GM18951 (cell line): Measurements from ENCODE around the gene PARP14.

ENCODE experiments used
- POLR2A ChIP-seq: IDR thresholded peaks from 4 replicates; pipeline ENCODE4 v1.6.1; 2011; ENCODE audit warnings: mild to moderate bottlenecking; ENCODE audit not compliant: insufficient read length, insufficient read depth; ENCODE audit errors: extremely low read depth
- in situ Hi-C: fragments of 300-500 bp; cut with MboI; formaldehyde crosslinking; loops from one replicate; pipeline ENCODE4 v1.12.0; 2022; ENCODE audit warnings: low sequenced_read_pairs, mixed read lengths, inconsistent platforms; ENCODE audit not compliant: unreplicated experiment

Gene PARP14

DNA sequence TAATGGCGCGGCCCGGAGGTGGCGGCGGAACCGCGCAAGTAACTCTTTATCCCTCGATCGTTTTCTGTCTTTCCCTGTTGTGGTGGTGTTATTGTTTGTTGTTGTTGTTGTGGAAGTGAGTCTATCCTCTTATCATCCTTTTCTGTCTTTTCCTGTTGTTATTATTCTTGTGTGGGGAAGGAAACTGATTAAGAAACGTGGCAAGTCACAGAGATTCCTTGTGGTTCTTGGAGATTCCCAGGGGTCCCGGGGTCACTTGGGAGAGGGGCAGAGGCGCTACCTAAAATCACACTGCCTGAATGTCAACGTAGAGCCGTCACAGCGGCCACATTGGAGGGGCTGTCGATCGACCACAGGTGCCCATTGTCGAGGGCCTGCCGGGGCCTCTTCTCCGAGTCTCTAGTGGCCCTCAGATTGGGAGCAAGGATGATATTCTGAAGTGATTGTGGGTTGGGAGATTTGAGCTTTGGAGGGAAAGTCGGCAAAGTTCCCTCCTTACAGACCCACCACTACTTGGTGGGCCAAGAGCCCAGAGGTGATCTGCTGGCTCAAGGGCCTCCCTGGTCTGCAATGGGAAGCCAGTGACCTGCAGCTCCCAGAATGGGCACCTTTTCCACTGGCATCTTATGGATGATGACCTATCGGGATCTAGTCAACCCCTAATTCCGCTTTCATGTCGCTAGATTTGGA lies 790 bp downstream of the PARP14 start:
- in situ Hi-C loops: loop anchor here (25.0 kb wide), 1 partner anchor 244 kb away; no protein-coding TSS in a partner anchor
- no peak for TF ChIP-seq POLR2A

DNA sequence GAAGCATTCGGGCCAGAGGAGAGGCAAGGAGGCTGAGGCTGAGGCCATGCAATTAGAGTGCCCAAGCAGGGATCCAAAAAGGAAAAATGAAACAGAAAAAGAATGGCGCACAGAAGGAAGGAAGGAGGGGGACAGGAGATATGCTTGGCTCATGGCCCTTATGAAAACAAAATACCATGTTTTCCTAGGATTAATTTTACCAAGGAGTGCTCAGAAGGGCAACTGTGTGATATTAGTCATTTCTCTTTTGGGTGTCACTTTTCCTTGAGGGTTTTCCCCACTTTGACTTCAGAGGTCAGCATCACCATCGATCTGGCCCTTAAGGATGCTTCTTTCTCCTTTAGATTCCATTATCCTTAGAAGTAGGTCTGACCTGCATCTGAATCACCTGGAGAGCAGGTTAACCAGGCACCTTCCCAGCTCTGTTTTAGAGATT lies 1.4 kb downstream of the PARP14 start:
- in situ Hi-C loops: loop anchor here (25.0 kb wide), 1 partner anchor 245 kb away; no protein-coding TSS in a partner anchor

DNA sequence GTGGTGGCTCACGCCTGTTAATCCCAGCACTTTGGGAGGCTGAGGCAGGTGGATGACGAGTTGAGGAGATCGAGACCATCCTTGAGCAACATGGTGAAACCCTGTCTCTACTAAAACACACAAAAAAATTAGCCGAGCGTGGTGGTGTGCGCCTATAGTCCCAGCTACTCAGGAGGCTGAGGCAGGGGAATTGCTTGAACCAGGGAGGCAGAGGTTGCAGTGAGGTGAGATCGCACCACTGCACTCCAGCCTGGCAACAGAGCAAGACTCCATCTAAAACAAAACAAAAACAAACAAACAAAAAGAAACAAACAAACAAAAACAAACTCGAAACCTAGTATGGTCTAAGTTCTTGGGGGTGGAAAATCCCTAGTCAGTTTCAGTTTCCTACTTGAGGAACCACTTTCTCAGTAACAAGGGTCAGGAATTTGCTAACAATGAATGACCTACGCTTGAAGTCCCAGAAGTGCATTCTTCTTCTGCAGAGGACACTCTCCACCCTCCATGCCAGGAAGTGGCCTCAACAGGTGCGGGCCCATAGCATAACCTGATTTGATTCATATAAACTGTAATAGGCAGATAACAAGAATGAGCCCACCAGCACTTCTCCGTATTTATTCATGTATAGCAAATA lies 2.3 kb downstream of the PARP14 start:
- in situ Hi-C loops: loop anchor here (25.0 kb wide), 1 partner anchor 246 kb away; no protein-coding TSS in a partner anchor

More for the DNA sequence above, 1.4 kb downstream of the PARP14 start:
- TF ChIP-seq POLR2A: no peak

DNA sequence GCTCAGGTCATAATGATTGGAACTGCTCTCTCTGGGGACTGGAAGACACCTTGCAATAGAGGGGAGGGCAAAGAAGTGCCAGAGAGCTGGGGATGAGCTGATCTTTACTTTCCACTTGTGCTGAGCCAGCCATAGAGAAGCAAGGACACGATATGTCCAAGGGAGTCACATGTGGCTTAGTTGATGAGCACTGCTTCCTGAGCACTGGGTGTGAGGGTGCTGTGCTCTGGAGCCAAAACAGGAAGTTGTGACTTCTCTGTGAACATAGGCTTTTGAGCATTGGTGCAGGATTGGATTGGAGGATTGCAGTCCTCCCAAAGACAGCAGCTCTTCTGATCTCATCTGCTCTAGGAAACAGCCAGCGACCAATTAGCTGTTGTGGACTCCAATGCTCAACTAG lies 6.7 kb downstream of the PARP14 start:
- no peak for TF ChIP-seq POLR2A
- in situ Hi-C loops: loop anchor here (25.0 kb wide), 1 partner anchor 250 kb away; no protein-coding TSS in a partner anchor

DNA sequence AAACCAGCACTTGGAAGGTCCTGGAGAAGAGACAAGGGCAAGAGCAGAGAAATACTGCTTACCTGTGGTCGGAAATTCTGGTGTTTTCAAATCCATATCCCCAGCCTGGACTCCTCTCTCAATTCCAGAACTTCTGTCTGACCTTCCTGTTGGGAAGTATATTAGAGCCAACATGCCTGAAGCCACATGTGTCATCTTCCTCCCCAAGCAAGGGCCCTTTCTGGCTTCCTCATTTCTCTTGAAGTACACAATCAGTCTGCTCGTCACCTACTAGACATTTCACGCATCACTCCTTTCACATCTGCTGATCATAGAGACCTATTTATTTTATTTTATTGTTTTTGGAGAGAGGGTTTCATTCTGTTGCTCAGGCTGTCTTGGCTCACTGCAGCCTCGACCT lies 8.4 kb downstream of the PARP14 start:
- in situ Hi-C loops: loop anchor here (25.0 kb wide), 1 partner anchor 252 kb away; no protein-coding TSS in a partner anchor
- TF ChIP-seq POLR2A: no peak

DNA sequence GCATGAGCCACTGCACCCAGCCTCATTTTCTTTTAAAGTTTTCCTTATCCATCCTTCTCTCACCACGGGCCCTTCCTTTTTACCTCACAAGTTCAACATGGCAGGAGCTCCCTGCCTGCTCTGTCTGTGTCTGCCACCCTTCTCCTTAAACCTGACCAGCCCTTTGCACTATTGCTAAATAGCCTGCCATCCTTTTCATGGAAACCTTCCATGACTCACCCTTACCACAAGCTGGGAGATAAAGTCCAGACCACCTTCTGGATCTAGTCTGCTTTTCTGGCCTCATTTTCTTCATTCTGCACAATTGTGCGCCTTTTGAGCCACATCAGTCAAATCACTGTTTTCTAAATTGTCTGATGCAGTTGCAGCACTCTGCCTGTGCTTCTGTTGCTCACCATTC lies 8.9 kb downstream of the PARP14 start:
- in situ Hi-C loops: loop anchor here (25.0 kb wide), 1 partner anchor 252 kb away; no protein-coding TSS in a partner anchor

DNA sequence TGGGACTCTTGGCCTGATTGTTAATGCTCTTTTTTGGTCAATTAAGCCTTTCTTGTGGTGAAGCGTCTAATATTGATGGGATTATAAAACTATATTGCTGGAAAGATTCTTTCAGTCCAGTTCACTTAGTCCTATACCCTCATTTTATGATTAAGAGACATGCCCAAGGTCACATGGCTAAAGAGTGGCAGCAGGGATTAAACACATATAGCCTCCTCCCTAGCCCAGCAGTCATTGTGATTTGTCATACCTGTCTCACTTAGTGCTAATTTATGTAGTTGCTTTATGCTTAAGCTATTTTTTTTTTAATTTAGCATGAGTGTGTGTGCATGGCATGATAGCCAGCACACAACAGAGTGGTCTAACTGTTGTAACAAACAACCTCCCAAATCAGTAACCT lies 9.5 kb downstream of the PARP14 start:
- in situ Hi-C loops: loop anchor here (25.0 kb wide), 1 partner anchor 253 kb away; no protein-coding TSS in a partner anchor
- no peak for TF ChIP-seq POLR2A

More for the DNA sequence above, 8.9 kb downstream of the PARP14 start:
- TF ChIP-seq POLR2A: no peak

DNA sequence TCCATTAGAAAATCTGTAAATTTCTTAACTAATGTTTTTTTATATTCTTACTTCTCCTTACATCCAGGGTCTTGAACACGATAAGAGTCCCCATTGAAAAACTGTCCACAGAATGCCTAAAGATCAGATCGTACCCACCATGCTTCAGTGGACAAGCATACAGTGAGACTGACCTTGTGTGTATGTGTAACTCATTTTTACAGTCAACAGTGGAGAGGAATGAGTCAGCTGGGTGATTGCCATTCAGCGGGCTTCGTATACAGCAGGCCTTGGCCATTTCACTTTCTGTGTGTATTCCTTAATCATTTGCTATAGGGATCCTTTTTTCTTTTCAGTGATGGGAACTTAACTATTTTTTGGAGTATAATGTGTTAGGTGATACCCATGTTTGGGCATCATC lies 10.6 kb downstream of the PARP14 start:
- in situ Hi-C loops: loop anchor here (25.0 kb wide), 1 partner anchor 254 kb away; no protein-coding TSS in a partner anchor

DNA sequence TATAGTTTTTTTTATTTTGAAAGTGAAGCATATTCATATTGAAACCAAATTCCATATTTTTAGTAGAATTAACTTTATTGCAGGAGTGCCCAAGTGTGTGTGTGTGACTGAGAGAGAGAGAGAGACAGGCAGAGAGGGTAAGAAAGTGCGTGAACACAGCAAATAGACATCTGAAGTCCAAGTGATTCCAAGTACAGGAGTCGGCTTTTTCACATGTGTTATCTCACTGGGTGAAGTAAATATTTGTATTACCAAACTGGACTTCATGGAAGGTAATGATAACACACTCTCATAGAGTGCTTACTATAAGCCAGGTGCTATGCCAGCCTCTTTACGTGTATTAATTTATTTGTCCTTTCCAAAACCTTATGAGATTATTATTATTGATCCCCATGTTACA lies 12.0 kb downstream of the PARP14 start:
- TF ChIP-seq POLR2A: no peak

More for the DNA sequence above, 10.6 kb downstream of the PARP14 start:
- TF ChIP-seq POLR2A: no peak

DNA sequence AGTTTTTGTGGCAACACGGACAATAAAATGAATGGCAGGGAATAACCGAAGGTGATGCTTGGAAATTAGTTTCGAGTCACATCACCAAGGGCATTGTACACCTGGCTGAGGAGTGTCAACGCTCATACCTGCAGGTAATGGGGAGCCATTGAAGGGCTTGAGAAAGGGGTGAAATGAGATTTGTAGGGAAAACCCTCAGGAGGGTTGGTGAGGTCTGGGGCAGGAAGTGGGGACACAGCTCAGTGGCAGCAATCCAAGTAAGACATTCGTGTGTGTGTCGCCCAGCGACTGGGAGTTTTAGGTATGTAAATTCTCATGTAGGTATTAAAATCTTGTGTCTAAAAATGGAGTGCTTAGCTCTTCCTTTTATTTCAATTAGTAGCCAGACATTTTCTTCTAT lies 14.3 kb downstream of the PARP14 start:
- in situ Hi-C loops: loop anchor here (25.0 kb wide), 1 partner anchor 258 kb away; no protein-coding TSS in a partner anchor
- TF ChIP-seq POLR2A: no peak

More for the DNA sequence above, 12.0 kb downstream of the PARP14 start:
- in situ Hi-C loops: loop anchor here (25.0 kb wide), 1 partner anchor 255 kb away; no protein-coding TSS in a partner anchor

DNA sequence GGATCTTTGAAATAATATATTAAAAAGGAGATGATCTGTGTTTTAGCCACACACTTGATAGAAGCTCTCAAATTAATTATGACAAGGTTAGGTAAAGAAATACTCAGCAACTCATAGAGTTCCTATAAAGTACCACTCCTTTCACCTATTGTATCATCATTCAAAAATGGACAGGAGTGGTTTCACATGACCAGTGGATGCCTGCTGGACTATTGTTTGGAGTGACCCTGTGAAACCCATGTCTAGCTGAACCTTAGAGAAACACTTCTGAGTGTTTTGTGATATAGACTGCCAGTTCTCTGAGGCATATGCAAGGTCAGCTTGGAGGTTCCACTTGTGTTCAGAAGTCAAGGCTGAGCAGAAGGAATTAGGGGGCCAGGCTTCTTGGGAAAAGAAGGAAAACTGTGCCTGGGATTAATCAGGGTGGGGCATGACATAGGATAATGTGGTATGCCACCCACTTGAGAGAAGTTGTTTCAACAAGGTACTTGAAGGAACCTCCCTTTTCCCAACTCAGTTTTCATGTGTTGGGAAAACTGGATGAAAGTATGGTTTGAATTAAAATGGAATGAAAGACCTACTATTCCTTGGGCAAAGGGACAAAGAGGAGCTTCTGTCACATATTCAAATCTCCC lies 15.4 kb downstream of the PARP14 start:
- in situ Hi-C loops: loop anchor here (25.0 kb wide), 1 partner anchor 259 kb away; no protein-coding TSS in a partner anchor
- no peak for TF ChIP-seq POLR2A

DNA sequence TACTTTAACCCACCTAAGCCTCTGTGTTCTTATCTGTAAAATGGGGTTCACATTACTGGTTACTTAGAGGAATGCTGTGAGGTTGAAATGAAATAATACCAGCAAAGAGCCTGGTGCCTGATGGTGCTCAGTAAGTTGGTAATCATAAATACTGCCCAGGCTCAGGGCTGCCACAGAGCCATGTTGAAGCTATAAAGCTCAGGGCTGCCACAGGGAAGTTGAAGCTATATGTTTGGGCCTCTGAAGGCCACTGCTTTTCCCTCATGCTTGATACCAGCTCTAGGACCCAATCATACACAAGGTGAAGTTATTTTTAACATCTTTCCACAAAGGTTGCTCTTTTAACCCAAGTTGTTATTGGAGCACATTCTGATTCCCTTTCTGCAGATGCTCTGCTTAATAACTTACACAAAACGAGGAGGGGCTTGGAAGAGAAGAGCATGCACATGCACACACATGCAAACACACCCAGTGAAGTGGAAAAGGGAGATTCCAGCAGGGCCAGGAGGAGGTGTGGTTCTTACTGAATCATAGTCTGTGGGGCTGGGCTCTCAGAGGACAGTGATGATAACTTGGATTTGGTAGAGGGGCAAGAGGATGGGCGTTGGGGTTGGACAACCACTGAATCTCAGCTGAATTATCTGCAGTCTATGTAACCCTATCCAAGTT lies 17.4 kb downstream of the PARP14 start:
- no peak for TF ChIP-seq POLR2A
- in situ Hi-C loops: loop anchor here (25.0 kb wide), 1 partner anchor 261 kb away; no protein-coding TSS in a partner anchor
